Esophagus squamous epithelium (tissue), 5 donors: ENCODE data around the gene FHAD1. TPM values are rescaled to one million over a fixed set of nuclear protein-coding genes. Genes with fewer than 3 reads are reported as not detected.

Experiments
- DNase-seq: peaks from one replicate; lab custom pipeline; 2025; lab: John Stamatoyannopoulos, UW
- H3K27ac ChIP-seq, 4 donors: fragments of 200-600 bp; sonication (generic); one replicate each; pipeline ENCODE4 v1.5.1; 2016 to 2019; ENCODE audit warnings: mild to moderate bottlenecking in 1 of 4
- H3K27me3 ChIP-seq, 4 donors: fragments of 200-600 bp; sonication (generic); 1 replicate in 3 of 4; 2 replicates in 1 of 4; pipeline versions ENCODE4 v1.5.1 to v1.6.0; 2017 to 2021; ENCODE audit warnings: antibody characterized with exemption in 1 of 4
- H3K36me3 ChIP-seq, 3 donors: fragments of 200-600 bp; sonication (generic); one replicate each; pipeline ENCODE4 v1.5.1; 2016 to 2019
- H3K4me1 ChIP-seq, 3 donors: fragments of 200-600 bp; sonication (generic); one replicate each; pipeline ENCODE4 v1.5.1; 2017 to 2019
- H3K4me3 ChIP-seq, 4 donors: fragments of 200-600 bp; sonication (generic); 1 replicate in 3 of 4; 2 replicates in 1 of 4; pipeline ENCODE4 v1.5.1; 2016 to 2019; ENCODE audit warnings: mild to moderate bottlenecking in 2 of 4, moderate library complexity in 1 of 4
- H3K9me3 ChIP-seq, 3 donors: fragments of 200-600 bp; sonication (generic); one replicate each; pipeline ENCODE4 v1.5.1; 2016 to 2019
- POLR2A ChIP-seq, 4 donors: fragments of 450-650 bp; IDR thresholded peaks; one replicate each; pipeline ENCODE4 v1.6.1; 2017; ENCODE audit warnings: antibody characterized with exemption in 4 of 4, mild to moderate bottlenecking in 4 of 4, moderate library complexity in 3 of 4
- WGBS, 2 donors: methylation state at CpG; one replicate each; pipeline ENCODE4 v1.1.5; 2018; 5-methylcytosine and 5-hydroxymethylcytosine counted together
- intact Hi-C: fragments of 100-400 bp; cut with DNase I; formaldehyde crosslinking; loops from one replicate; pipeline ENCODE4 v1.15.0; 2022
- total RNA-seq, 4 donors: library from RNA; depleted of rRNA; stranded (reverse); fragments of >200 nt; gene quantifications; one replicate each; pipeline ENCODE4 v1.1.0, GENCODE V29; 2016
- TF ChIP-seq, protein P1 (sequence below), 6 experiments: fragments of 450-650 bp in 4 of 6; fragments of 200-600 bp in 2 of 6; sonication (generic) in 2 of 6; IDR thresholded peaks; one replicate each; pipeline ENCODE4 v1.5.1; 2016 to 2019; ENCODE audit warnings: antibody characterized with exemption in 6 of 6, mild to moderate bottlenecking in 4 of 6, moderate library complexity in 4 of 6
- donor health status: DM: yes; HTN: yes; CAD: no.

FHAD1 gene
- total RNA-seq, 4 donors from 2014 or later, result 0.57 TPM; not detected in 3

- Histone ChIP-seq H3K27ac (peak overlapping the region; percentile 57 to 79 (median 74)), H3K36me3 (no peaks in the 10 kb centered on the region), H3K4me1 (peaks cover 12 to 40% (median 16%) of the 10 kb centered on the region in 3 donors), H3K4me3 (no peak overlapping the region), H3K9me3 (no peaks in the 10 kb centered on the region), H3K27me3 (no peaks in the 10 kb centered on the region)
- 18 to 38% methylated on average over 6 to 7 of the region's 7 CpGs for WGBS, 2 donors
- TF ChIP-seq, protein P1, sequence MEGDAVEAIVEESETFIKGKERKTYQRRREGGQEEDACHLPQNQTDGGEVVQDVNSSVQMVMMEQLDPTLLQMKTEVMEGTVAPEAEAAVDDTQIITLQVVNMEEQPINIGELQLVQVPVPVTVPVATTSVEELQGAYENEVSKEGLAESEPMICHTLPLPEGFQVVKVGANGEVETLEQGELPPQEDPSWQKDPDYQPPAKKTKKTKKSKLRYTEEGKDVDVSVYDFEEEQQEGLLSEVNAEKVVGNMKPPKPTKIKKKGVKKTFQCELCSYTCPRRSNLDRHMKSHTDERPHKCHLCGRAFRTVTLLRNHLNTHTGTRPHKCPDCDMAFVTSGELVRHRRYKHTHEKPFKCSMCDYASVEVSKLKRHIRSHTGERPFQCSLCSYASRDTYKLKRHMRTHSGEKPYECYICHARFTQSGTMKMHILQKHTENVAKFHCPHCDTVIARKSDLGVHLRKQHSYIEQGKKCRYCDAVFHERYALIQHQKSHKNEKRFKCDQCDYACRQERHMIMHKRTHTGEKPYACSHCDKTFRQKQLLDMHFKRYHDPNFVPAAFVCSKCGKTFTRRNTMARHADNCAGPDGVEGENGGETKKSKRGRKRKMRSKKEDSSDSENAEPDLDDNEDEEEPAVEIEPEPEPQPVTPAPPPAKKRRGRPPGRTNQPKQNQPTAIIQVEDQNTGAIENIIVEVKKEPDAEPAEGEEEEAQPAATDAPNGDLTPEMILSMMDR (IDR thresholded peaks at IDR 0.05), result no peak
- TF ChIP-seq POLR2A (IDR thresholded peaks at IDR 0.05), result no peak
- DNase-seq, result no peak
- intact Hi-C loops, result no loop called here
Measured at GRCh38 chr1:15282810-15283474, 35.9 kb downstream of the FHAD1 start.

GRCh38 chr1:15283526-15283925 is 36.5 kb downstream of the FHAD1 start:
- 40% methylated on average over 2 of the region's 2 CpGs for WGBS, 2 donors
- peaks cover 12 to 40% (median 16%) of the 10 kb centered on the region in 3 donors for H3K4me1 ChIP-seq
- no peaks in the 10 kb centered on the region for H3K36me3 ChIP-seq
- H3K9me3 ChIP-seq, result no peaks in the 10 kb centered on the region
- no peak overlapping the region for H3K4me3 ChIP-seq
- no peaks in the 10 kb centered on the region for H3K27me3 ChIP-seq
- TF ChIP-seq, protein P1 (IDR thresholded peaks at IDR 0.05), result peak in 5 of 6 experiments; percentile 39 to 81 (median 71)
- TF ChIP-seq POLR2A (IDR thresholded peaks at IDR 0.05), result no peak
- H3K27ac ChIP-seq, result peak overlapping the region in 3 of 4 donors; percentile 68 to 79 (median 79)
- DNase-seq, result no peak
- intact Hi-C loops, result no loop called here

DNA sequence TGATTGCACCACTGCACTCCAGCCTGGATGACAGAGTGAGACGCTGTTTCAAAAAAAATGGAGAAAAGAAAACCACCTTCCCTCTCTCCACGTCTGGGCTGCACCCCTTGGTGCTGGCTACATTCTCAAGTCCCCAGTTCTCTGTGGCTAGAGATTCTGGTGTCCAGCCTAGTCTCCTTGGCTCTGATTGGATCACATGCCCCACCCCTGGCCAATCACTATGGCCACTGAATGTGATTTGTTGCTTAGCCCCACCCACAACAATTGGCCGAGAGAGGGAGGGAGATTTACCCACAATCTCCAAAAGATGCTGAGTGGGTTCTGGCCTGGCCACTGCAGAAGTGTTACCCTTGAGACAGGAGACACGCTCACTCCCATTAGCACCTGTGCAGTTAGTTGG is 39.4 kb downstream of the FHAD1 start:
- intact Hi-C loops, result no loop called here
- DNase-seq, result no peak
- WGBS, 2 donors, result 76 to 94% methylated on average over 4 of the region's 4 CpGs

DNA sequence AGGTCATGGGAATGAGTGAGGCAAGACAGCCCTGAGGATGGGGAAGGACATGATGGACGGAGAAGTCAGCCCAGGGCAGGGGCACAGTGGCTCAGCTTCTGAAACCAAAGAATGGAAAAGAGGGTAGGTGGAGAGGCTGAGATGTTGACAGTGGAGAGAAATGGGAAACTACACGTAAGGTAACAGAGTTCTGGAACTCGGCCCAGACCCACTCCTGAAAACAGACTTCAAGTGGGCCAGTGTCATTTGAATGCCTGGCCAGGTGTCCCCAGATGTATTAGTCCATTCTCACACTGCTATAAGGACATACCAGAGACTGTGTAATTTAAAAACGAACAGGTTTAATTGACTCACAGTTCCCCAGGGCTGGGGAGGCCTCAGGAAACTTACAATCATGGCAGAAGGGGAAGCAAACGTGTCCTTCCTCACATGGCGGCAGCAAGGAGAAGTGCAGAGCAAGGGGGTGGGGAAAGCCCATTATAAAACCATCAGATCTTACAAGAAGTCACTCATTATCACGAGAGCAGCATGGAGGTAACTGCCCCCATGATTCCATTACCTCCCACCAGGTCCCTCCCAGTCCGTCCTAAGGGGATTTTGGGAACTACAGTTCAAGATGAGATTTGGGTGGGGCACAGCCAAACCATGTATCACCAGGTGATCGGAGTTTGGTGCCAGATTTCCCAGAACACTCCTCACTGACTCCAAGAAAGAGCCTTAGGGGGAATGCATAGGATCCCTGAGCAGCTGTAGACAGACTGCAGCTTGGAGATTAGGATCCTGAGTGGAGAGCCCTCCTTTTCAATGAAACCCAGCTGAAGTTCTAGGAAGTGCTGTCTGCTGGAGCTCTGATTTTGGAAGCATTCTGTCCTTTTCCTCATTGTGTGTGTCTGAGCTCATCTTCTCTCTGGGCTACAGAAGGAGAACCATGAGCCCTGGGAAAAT is 40.3 kb downstream of the FHAD1 start:
- no peak for TF ChIP-seq POLR2A (IDR thresholded peaks at IDR 0.05)
- TF ChIP-seq, protein P1 (IDR thresholded peaks at IDR 0.05), result no peak
- Histone ChIP-seq H3K4me1 (peaks cover 12 to 34% (median 16%) of the 10 kb centered on the region in 3 donors), H3K27ac (no peak overlapping the region), H3K36me3 (no peaks in the 10 kb centered on the region), H3K4me3 (no peak overlapping the region), H3K9me3 (no peaks in the 10 kb centered on the region), H3K27me3 (no peaks in the 10 kb centered on the region)
- intact Hi-C loops, result no loop called here
- 77 to 79% methylated on average over 9 of the region's 9 CpGs for WGBS, 2 donors
- no peak for DNase-seq

More for the DNA sequence above, 39.4 kb downstream of the FHAD1 start:
- TF ChIP-seq, protein P1 (IDR thresholded peaks at IDR 0.05), result no peak
- TF ChIP-seq POLR2A (IDR thresholded peaks at IDR 0.05), result no peak
- Histone ChIP-seq H3K4me1 (peaks cover 12 to 40% (median 16%) of the 10 kb centered on the region in 3 donors), H3K9me3 (no peaks in the 10 kb centered on the region), H3K36me3 (no peaks in the 10 kb centered on the region), H3K27ac (no peak overlapping the region), H3K4me3 (no peak overlapping the region), H3K27me3 (no peaks in the 10 kb centered on the region)
